HG03575 (cell line): ENCODE data around the gene DLGAP4.

Experiments used
- ATAC-seq: cut with Tn5 transposase; IDR thresholded peaks from one replicate; pipeline ENCODE4 v1.9.1; 2021; ENCODE audit not compliant: unreplicated experiment, insufficient number of reproducible peaks, low FRiP score; ENCODE audit errors: extremely low read depth

The DLGAP4 gene

DNA sequence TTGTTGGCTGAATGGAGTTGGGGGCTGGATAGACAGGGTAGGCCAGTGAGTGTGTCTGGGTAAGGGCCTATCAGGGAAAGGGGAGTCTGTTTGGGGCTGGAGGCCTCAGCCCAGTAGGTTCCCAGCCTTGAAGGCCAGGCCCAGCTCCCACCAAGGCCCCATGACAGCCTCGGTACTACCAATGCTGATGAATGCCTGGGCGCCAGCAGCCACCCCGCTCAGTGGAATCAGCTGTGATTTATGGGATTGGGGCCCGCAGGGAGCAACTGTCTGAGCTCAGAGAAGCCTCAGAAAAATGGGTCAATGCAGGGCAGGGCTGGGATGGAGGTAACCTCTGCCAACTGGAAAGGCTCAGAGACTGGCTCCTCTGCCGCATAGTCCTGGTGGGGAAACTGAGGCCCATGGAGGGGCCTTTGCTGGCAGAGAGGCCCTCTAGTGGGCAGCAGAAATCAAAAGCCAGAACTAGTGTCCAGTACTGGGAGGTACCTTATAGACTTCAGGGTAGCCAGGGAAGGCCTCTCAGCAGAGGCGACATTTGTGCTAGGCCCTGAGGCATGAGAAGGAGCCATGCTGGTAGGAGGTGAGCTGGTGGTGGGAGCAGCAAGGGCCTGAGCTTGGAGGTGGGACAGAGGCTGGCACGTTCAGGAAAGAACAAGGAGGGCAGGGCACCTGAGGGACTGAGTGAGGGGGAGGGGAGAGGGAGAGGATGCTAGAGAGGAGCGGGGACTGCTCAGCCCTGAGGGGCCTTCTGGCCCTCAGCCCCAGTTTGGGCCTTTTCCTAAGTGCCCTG is 36.4 kb downstream of the DLGAP4 start:
- ATAC-seq: no peak

DNA sequence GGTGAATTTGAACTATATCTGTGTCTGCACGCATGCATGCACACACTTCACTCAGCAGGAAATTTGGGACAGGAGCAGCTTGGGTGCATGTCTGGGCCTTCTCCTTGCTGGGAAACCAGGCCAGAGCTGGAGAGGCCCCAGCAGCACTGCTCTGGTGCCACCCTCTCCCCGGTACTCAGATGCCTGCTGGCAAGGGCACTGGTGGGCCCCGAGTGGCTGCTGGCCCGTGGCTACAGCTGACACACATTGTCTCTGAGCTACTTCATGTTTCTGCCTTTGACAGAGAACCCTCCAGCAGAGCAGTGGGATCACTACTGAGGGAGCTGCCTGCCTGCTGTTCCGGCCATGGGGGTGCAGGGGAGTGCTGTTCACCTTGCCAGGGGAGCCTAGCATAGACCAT is 37.5 kb downstream of the DLGAP4 start:
- ATAC-seq: no peak

DNA sequence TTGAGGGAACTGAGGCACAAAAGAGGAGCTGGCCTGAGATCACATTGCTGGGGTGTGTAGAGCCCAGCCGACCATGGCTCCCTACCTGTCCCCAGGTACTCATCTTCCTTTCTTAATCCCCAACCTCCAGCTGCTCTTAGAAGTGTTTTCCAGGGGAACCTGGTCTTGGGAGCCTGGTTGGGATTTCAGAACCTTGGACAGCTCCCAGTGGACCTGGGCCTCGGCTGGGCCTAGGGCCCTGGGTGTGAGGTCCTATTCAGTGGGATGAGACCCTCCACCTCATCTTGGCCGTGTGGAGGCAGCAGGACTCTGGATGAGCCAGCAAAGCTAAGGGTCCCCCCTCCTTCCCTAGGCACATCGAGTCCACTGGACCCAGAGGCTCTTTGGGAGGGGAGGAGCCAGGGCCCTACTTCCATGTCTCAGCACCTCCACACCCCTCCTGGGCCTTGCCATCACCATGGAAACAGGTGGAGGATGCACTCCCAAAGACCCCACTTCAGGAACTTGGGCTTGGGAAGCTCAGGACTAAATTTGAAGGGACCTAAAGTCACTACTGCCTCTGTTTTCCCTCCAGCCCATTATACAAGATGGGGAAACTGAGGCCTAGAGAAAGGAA is 38.5 kb downstream of the DLGAP4 start:
- no peak for ATAC-seq

DNA sequence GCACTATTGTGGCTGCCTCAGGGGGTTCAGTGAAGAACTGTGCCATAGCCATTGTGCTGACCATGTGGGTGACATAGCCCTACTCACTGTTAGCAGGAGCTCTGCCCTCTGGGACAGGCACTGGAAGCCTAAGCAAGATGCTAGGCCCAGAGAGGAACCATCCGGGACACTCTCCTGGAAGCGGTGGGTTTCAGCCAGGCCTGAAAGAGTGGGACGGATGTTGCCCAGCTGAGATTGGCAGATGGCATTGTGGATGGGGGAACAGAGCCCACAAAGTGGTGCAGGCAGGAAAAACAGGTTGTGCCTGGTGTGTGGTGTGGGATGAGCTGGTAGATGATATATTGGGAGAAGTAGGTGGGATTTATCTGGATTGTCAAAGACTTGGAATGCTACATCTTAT is 40.1 kb downstream of the DLGAP4 start:
- no peak for ATAC-seq

DNA sequence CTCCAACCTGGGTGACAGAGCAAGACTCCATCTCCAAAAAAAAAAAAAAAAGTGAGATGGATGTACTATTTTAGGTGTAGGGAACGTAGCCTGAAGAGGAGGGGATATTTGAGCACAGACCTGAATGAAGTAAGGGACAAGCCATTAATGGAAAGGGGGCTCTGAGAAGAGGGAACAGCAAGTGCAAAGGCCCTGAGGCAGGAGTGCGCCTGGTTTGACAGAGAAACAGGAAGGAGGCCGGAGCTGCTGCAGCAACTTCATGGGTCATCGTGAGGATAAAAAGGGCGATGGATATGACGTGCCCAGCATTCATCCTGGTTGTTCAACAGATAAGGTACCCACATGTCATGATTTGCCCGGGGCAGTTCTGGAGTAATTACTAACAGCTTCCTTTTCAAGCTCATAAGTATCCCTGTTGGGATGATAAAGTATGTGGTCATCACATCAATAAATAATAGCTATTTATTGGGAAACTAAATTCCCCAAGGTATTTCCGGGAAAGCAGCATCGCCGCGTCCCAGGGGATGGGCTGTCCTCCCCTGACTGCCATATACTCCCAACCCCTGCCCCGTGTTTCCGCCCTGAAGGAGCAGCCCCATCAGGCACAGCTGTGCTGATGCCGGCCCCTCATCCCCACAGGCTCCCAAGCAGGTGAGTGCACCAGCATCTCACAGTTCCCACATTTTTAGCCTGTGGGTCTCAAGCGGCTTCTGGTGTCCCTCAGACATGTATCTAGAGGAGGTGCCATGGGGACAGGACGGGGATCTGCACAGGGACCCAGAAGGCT is 43.4 kb downstream of the DLGAP4 start:
- ATAC-seq: no peak

DNA sequence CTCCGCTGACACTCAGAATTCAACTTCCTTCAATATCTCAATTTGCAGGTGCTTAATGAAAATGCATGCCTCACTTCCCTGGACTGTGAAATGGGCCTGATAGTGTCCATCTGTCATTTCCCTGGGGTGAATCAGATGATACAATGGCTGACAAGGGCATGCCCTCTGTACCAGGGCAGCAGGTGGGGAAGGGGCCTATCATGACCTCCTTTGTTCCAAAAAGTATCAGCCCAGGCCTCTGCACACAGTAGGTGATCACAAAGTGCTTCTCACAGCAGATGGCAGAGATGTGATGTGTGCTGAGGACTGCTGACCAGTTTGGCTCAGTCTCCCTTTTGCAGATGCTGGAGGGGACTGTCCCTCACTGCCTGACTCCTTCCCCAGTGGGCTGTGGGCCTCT is 44.3 kb downstream of the DLGAP4 start:
- ATAC-seq: no peak

DNA sequence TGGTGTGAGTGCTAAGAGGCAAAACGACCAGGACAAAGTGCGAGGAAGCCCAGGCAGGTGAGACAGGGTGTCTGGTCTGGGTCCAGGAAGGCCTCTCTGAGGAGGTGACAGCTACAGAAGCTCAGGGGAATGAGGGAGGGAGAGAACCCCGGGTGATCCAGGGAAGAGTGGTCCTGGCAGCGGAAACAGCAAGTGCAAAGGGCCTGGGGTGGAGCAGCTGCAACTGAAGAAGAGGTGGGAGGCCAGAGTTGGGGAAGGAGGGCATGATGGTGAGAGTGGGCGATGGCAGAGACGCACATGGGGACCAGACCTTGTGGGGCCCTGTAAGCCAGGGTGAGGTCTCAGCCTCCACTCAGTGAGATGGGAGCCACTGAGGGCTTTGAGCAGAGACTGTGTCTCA is 45.8 kb downstream of the DLGAP4 start:
- no peak for ATAC-seq

DNA sequence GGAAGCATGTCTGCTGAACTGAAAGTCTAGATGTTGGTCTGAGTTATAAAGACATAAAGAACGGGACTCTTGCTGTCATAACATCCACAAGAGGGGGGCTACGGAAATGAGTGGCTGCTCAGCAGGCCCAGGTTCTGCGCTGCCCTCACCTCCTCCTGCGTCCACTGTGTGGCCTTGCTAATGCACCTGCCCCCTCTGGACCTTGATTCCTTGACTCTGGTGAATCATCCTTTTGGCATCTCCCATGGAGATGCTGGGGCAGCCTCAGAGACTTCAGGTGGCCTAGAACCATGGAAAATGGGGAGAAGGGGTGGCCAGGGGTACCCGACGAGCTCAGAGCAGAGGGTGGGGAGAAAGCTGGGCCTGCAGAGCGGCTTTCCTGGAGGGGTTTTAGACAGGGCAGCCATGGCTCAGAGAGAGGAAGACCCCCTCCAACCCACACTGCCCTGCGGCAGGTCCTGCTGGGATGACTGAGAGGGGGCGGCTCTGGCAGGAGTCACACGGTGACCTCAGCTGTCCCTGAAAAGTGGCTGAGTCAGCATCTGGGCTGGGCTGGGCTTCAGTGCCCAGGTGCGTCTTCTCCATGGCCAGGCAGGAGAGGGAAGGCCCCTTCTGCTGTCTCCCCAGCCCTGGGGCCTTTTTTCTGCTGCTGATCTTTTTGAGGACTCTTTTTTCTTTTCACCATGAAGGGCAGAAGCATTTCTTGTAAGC is 46.9 kb downstream of the DLGAP4 start:
- ATAC-seq: no peak

DNA sequence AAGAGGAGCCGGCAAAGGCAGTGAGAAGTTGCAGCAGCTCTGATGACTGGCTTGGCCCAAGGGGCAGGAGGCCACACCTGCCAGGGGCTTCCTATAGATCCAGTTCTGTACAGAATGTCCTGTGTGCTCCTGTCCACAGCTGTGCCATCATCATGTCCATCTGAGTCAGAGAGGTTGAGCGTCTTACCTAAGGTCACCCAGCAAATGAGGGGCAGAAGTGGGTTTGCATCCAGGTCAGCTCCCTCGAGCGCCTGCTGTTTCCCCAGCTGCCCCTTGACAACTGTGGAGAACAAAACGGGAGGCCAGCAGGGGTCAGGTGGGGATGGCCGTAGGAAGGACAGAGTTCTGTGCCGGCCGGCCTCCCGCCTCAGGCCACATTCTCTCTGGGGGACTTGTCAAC is 47.6 kb downstream of the DLGAP4 start:
- no peak for ATAC-seq

DNA sequence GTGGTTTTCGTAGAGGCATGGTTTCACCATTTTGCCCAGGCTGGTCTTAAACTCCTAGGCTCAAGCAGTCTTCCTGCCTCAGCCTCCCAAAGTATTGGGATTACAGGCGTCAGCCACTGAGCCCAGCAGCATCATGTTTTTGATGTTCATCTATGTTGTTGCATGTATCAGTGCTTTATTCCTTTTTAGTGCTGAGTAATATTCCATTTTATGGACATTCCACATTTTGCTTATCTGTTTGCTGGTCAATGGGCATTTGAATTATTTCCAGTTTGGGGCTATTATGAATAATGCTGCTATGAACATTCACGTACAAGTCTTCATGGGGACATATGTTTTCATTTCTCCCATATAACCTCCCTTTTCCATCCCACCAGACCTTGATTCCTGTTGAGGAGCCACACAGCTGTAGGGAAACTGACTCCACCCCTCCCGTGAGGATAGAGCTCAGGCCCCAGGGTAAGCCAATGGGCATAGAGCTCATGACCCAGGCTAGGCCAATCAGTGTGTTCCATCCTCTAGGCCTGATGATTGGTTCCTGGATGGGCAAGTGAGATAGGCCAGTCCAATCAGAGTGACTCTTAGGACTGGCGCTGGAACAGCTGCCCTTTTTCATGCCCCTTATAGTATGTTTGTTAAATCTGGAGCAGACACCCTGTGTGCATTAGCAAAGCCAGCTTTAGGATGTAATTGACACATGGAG is 49.5 kb downstream of the DLGAP4 start:
- ATAC-seq: no peak

DNA sequence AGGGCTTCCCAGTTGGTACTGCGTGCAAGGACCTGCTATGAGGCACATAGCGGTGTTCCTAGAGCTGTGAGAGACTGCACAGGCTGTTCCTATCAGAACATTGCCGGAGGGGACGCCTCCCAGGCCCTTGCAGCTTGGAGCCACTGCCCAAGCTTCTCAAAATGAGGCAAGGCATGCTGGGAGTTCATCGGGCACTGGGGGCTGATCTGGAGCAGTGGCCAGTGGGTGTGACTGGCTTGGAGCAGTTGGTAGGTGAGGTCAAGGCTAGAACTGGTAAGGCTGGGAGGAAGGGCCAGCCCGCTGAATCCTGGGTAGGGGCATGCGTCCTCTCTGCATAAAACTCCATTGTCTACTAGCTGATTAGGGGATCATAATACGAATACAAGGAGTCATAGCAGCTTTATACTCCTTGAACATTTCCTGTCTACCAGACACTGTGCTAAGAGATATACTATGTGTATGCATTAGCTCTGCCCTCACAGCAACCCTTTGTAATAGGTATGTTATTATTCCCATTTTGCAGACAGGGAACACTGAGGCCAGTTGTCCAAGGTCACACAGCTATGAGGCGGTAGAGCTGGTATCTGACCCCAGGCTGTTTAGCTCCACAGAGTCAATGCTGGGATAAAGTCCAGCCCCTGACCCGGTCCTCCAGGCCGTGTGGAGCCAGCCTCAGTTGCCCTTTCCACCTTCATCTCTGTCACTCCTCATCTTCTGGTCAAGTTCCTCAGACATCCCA is 53.7 kb downstream of the DLGAP4 start:
- ATAC-seq: no peak

DNA sequence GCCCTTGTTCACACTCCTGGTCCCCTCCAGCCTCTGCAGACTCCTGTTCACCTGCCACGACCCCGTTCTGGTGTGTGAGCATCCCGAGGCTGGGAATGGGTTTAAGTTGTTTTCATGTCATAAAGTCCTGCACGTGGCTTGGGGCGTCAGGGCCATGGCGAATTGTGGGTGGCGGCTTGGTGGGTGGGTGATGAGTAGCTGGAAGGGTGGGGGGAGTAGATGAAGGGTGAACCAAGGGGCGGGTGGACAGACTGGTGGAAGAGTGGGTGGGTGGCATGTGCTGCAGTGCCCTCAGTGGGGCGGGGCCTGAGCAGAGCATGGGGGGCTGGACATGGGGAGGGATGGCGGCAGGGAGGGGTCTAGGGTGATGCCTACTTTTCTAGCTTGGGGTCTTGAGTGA is 54.3 kb downstream of the DLGAP4 start:
- ATAC-seq: no peak

DNA sequence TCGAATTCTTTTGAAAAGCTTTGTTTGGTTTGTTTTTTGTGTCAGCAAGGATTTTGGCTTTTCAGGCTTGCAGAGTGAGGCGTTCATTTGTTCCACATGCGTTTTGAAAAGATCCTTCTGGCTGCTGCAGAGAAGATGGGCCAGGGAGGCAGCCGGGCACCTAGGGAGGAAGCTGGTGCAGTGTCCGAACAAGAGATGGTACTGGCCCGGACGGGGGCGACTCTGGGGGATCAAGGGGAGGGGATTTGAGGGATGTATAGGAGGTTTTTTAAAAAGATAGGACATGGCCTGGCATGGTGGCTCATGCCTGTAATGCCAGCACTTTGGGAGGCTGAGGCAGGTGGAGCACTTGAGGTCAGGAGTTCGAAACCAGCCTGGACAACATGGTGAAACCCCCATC is 55.3 kb downstream of the DLGAP4 start:
- no peak for ATAC-seq

DNA sequence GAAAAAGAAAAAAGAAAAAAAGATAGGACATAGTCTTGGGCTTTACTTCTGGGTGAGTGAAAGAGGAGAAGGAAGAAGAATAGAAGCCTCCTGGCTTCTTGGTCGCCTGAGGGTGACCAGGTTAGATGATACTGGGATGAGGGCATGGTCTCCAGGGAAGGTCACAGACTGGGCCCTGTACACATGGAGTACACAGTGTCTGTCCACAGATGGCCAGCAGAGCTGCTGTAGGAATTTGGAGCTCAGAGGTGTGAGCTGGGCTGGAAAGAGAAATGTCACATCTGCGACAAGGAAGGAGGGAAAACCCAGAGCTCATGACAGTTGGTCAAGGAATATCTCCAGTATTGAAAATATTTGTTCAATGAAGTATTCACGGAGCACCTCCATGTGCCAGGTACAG is 56.1 kb downstream of the DLGAP4 start:
- no peak for ATAC-seq

DNA sequence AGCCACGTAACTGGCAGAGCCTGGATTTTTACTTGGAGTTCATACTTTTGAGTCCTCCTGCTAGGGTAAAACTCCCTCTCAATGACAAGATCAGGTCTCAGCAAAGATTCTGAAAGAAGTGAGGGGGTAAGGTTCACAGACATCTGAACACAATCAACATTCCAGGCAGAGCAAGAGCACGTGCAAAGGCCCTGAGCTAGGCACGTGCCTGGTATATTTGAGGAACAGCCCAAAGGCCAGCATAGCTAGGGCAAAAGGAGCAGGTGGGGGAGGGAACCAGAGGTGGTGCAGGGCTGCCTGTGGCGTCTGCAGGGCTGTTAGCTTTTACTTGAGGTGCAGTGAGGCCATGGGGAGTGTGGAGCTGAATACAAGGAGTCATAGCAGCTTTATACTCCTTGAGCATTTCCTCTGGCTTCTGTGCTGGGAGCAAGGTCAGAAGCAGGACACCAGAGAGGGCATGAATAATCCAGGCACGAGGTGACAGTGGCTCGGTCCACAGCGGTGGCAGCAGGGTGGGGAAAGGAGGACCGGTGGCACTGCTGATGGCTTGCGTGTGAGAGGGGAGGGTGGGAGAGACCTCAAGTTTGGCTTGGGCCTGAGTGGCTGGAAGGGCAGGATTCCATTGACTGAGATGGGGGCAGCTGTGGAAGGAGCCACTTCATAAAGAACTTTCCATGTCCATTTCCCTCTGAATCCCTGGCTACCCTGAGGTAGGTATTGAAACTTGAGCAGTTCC is 57.0 kb downstream of the DLGAP4 start:
- no peak for ATAC-seq

DNA sequence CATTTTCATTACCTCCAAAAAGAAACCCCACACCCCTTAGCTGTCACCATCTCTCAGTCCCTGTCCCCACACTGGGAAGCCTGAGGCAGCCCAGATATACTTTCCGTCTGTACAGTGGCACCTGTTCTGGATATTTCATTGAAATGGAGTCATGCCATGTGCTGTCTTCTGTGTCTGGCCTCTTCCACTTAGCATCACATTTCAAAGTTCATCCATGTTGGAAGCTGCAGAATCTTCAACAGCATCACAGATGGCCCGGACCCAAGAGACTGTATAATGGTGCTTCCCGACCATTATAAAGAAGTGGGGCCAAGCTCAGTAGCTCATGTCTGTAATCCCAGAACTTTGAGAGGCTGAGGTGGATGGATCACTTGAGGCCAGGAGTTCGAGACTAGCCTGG is 58.4 kb downstream of the DLGAP4 start:
- ATAC-seq: no peak

DNA sequence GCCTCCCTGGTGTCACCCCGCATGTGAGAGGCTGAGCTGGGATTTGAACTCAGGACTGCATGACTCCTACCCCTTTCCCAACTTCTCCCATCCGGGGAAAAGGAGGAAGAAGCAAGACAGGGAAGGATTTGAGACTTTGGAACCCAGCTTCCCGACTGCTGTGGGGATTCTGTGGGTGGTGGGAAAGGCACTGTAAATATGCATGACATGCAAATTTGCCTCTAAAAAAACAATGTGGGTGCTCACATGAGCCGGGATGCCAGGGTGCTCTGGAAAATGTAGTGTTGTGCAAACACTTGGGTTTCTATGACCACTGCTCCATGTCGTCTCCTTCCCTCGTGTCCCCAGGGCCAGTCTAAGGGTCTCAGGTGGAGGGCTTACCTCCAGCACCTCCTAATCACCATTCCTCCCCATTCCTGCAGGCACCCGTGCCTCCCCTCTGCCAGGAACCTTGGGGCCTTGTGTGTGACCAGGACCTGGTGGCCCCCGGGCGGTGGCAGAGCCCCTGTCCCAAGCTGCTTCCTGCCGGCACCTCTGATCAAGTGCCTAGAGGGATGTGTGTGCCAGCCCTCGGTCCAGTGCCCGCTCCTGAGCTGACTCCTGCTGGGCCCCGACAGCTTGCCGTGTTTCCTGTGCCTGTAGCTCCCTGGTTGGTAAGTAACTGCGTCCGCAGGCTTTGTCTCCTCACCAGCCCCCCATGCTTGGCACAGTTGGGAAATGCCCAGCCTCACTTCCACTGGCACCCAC is 60.7 kb downstream of the DLGAP4 start:
- no peak for ATAC-seq
